ENCODE results near the gene SHISA7. TPM values are rescaled to one million over a fixed set of nuclear protein-coding genes. Genes with fewer than 3 reads are reported as not detected.

The SHISA7 gene
- total RNA-seq, 1 experiment from 2014 or later = not detected

- DNase-seq (ENCODE audit: low read depth) = no peak
Observed at GRCh38 chr19:55464039-55464661, 21.1 kb upstream of the SHISA7 start.

- no peak for DNase-seq (ENCODE audit: low read depth)
Observed at GRCh38 chr19:55463583-55464031, 20.5 kb upstream of the SHISA7 start.

GRCh38 chr19:55462722-55463121, 19.6 kb upstream of the SHISA7 start:
- DNase-seq (ENCODE audit: low read depth) = no peak

GRCh38 chr19:55461974-55462626, 19.0 kb upstream of the SHISA7 start:
- no peak for DNase-seq (ENCODE audit: low read depth)

- peak; percentile 99 for DNase-seq (ENCODE audit: low read depth)
Observed at GRCh38 chr19:55461259-55461973, 18.3 kb upstream of the SHISA7 start, which contains the start of gene ISOC2. Gene ISOC2, minus strand, starts transcription at chr19:55461642. Its CDS starts 5,156 bp downstream, at chr19:55456486.

- peak; percentile 28 for DNase-seq (ENCODE audit: low read depth)
Observed at GRCh38 chr19:55460670-55461258, 17.7 kb upstream of the SHISA7 start.

GRCh38 chr19:55459950-55460657, 17.0 kb upstream of the SHISA7 start:
- no peak for DNase-seq (ENCODE audit: low read depth)

- DNase-seq (ENCODE audit: low read depth) = no peak
Observed at GRCh38 chr19:55459551-55459949, 16.4 kb upstream of the SHISA7 start.

GRCh38 chr19:55457683-55458457, 14.8 kb upstream of the SHISA7 start:
- no peak for DNase-seq (ENCODE audit: low read depth)

- DNase-seq (ENCODE audit: low read depth) = no peak
Observed at GRCh38 chr19:55456347-55456746, 13.2 kb upstream of the SHISA7 start.

- DNase-seq (ENCODE audit: low read depth) = no peak
Observed at GRCh38 chr19:55455576-55456235, 12.6 kb upstream of the SHISA7 start.

GRCh38 chr19:55454787-55455243, 11.7 kb upstream of the SHISA7 start:
- no peak for DNase-seq (ENCODE audit: low read depth)

GRCh38 chr19:55453511-55454260, 10.6 kb upstream of the SHISA7 start:
- no peak for DNase-seq (ENCODE audit: low read depth)

- no peak for DNase-seq (ENCODE audit: low read depth)
Observed at GRCh38 chr19:55452749-55453346, 9.7 kb upstream of the SHISA7 start.

- no peak for DNase-seq (ENCODE audit: low read depth)
Observed at GRCh38 chr19:55451965-55452748, 9.1 kb upstream of the SHISA7 start.

GRCh38 chr19:55451163-55451964, 8.3 kb upstream of the SHISA7 start:
- DNase-seq (ENCODE audit: low read depth) = no peak

- DNase-seq (ENCODE audit: low read depth) = no peak
Observed at GRCh38 chr19:55449469-55449868, 6.4 kb upstream of the SHISA7 start.
